Measurements from ENCODE around the gene MARCHF11.

DNA sequence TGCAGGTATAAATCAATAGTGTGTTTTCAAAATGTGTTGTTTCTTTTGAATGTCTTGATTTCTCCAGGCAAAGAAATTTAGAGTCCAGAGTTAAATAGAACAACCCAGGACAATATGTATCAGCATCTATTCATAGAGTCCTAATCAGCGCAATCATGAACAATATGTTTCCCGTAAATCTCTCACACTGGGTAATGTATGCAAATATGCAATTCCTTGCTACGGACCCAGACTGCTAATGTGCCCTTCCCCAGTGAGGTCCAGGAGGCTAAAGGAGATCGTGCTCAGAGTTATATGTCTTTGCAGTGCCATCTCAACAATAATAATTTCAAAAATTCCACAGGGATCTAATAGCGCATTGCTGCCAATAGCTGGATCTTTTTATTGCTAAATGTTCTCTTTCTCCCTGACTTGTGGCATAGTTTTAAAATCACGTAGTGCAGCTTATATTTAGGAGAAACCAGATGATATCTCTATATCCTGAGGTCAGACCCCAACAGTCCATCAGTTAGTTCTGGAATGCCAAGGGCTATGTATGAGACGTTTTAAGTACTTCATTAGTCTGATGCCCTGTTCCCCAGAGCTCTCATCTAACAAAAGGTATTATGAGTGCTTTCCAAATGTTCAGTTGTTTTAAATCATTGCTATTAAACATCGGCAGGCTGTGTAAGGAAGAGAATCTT lies 145.1 kb downstream of the MARCHF11 start:
- TF ChIP-seq, protein P1, sequence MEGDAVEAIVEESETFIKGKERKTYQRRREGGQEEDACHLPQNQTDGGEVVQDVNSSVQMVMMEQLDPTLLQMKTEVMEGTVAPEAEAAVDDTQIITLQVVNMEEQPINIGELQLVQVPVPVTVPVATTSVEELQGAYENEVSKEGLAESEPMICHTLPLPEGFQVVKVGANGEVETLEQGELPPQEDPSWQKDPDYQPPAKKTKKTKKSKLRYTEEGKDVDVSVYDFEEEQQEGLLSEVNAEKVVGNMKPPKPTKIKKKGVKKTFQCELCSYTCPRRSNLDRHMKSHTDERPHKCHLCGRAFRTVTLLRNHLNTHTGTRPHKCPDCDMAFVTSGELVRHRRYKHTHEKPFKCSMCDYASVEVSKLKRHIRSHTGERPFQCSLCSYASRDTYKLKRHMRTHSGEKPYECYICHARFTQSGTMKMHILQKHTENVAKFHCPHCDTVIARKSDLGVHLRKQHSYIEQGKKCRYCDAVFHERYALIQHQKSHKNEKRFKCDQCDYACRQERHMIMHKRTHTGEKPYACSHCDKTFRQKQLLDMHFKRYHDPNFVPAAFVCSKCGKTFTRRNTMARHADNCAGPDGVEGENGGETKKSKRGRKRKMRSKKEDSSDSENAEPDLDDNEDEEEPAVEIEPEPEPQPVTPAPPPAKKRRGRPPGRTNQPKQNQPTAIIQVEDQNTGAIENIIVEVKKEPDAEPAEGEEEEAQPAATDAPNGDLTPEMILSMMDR (conservative IDR thresholded peaks at IDR 0.05; ENCODE audit: low read depth in 2 of 2) = no peak
- TF ChIP-seq EZH2 (IDR thresholded peaks at IDR 0.05; ENCODE audit: low read depth, unreplicated experiment) = no peak
- no peak for TF ChIP-seq POLR2AphosphoS5 (IDR thresholded peaks at IDR 0.05; ENCODE audit: low read depth)
- TF ChIP-seq EZH2phosphoT487 (IDR thresholded peaks at IDR 0.05; ENCODE audit: unreplicated experiment) = no peak
- TF ChIP-seq, protein P2, sequence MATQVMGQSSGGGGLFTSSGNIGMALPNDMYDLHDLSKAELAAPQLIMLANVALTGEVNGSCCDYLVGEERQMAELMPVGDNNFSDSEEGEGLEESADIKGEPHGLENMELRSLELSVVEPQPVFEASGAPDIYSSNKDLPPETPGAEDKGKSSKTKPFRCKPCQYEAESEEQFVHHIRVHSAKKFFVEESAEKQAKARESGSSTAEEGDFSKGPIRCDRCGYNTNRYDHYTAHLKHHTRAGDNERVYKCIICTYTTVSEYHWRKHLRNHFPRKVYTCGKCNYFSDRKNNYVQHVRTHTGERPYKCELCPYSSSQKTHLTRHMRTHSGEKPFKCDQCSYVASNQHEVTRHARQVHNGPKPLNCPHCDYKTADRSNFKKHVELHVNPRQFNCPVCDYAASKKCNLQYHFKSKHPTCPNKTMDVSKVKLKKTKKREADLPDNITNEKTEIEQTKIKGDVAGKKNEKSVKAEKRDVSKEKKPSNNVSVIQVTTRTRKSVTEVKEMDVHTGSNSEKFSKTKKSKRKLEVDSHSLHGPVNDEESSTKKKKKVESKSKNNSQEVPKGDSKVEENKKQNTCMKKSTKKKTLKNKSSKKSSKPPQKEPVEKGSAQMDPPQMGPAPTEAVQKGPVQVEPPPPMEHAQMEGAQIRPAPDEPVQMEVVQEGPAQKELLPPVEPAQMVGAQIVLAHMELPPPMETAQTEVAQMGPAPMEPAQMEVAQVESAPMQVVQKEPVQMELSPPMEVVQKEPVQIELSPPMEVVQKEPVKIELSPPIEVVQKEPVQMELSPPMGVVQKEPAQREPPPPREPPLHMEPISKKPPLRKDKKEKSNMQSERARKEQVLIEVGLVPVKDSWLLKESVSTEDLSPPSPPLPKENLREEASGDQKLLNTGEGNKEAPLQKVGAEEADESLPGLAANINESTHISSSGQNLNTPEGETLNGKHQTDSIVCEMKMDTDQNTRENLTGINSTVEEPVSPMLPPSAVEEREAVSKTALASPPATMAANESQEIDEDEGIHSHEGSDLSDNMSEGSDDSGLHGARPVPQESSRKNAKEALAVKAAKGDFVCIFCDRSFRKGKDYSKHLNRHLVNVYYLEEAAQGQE (IDR thresholded peaks at IDR 0.05; ENCODE audit: unreplicated experiment) = no peak
- TF ChIP-seq CREB1 (CRISPR knock-in tag; IDR thresholded peaks at IDR 0.05; ENCODE audit: low read depth) = no peak
- TF ChIP-seq, protein P3, sequence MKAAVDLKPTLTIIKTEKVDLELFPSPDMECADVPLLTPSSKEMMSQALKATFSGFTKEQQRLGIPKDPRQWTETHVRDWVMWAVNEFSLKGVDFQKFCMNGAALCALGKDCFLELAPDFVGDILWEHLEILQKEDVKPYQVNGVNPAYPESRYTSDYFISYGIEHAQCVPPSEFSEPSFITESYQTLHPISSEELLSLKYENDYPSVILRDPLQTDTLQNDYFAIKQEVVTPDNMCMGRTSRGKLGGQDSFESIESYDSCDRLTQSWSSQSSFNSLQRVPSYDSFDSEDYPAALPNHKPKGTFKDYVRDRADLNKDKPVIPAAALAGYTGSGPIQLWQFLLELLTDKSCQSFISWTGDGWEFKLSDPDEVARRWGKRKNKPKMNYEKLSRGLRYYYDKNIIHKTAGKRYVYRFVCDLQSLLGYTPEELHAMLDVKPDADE (IDR thresholded peaks at IDR 0.05) = no peak
- TF ChIP-seq, protein P4, sequence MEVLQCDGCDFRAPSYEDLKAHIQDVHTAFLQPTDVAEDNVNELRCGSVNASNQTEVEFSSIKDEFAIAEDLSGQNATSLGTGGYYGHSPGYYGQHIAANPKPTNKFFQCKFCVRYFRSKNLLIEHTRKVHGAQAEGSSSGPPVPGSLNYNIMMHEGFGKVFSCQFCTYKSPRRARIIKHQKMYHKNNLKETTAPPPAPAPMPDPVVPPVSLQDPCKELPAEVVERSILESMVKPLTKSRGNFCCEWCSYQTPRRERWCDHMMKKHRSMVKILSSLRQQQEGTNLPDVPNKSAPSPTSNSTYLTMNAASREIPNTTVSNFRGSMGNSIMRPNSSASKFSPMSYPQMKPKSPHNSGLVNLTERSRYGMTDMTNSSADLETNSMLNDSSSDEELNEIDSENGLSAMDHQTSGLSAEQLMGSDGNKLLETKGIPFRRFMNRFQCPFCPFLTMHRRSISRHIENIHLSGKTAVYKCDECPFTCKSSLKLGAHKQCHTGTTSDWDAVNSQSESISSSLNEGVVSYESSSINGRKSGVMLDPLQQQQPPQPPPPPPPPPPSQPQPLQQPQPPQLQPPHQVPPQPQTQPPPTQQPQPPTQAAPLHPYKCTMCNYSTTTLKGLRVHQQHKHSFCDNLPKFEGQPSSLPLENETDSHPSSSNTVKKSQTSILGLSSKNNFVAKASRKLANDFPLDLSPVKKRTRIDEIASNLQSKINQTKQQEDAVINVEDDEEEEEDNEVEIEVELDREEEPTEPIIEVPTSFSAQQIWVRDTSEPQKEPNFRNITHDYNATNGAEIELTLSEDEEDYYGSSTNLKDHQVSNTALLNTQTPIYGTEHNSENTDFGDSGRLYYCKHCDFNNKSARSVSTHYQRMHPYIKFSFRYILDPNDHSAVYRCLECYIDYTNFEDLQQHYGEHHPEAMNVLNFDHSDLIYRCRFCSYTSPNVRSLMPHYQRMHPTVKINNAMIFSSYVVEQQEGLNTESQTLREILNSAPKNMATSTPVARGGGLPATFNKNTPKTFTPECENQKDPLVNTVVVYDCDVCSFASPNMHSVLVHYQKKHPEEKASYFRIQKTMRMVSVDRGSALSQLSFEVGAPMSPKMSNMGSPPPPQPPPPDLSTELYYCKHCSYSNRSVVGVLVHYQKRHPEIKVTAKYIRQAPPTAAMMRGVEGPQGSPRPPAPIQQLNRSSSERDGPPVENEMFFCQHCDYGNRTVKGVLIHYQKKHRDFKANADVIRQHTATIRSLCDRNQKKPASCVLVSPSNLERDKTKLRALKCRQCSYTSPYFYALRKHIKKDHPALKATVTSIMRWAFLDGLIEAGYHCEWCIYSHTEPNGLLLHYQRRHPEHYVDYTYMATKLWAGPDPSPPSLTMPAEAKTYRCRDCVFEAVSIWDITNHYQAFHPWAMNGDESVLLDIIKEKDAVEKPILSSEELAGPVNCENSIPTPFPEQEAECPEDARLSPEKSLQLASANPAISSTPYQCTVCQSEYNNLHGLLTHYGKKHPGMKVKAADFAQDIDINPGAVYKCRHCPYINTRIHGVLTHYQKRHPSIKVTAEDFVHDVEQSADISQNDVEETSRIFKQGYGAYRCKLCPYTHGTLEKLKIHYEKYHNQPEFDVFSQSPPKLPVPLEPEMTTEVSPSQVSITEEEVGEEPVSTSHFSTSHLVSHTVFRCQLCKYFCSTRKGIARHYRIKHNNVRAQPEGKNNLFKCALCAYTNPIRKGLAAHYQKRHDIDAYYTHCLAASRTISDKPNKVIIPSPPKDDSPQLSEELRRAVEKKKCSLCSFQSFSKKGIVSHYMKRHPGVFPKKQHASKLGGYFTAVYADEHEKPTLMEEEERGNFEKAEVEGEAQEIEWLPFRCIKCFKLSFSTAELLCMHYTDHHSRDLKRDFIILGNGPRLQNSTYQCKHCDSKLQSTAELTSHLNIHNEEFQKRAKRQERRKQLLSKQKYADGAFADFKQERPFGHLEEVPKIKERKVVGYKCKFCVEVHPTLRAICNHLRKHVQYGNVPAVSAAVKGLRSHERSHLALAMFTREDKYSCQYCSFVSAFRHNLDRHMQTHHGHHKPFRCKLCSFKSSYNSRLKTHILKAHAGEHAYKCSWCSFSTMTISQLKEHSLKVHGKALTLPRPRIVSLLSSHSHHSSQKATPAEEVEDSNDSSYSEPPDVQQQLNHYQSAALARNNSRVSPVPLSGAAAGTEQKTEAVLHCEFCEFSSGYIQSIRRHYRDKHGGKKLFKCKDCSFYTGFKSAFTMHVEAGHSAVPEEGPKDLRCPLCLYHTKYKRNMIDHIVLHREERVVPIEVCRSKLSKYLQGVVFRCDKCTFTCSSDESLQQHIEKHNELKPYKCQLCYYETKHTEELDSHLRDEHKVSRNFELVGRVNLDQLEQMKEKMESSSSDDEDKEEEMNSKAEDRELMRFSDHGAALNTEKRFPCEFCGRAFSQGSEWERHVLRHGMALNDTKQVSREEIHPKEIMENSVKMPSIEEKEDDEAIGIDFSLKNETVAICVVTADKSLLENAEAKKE (CRISPR knock-in tag; IDR thresholded peaks at IDR 0.05) = no peak
- TF ChIP-seq ZNF114 (CRISPR knock-in tag; IDR thresholded peaks at IDR 0.05) = no peak

All from GM23338 (cell line).